OCI-LY7 (cell line): ENCODE data around the gene GLIS1.

Source experiments
- EZH2phosphoT487 ChIP-seq: fragments of 200-600 bp; sonication (generic); IDR thresholded peaks from 2 replicates; pipeline ENCODE4 v1.6.1; 2018; ENCODE audit warnings: low read depth, borderline replicate concordance, mild to moderate bottlenecking, mixed run types, antibody characterized with exemption, low read length, moderate library complexity, mixed read lengths
- TF ChIP-seq, protein P1 (sequence below): fragments of 200-600 bp; sonication (generic); conservative IDR thresholded peaks from 2 replicates; pipeline ENCODE4 v1.5.1; 2014; ENCODE audit warnings: mild to moderate bottlenecking, antibody characterized with exemption, low read length, moderate library complexity, mixed read lengths

DNA sequence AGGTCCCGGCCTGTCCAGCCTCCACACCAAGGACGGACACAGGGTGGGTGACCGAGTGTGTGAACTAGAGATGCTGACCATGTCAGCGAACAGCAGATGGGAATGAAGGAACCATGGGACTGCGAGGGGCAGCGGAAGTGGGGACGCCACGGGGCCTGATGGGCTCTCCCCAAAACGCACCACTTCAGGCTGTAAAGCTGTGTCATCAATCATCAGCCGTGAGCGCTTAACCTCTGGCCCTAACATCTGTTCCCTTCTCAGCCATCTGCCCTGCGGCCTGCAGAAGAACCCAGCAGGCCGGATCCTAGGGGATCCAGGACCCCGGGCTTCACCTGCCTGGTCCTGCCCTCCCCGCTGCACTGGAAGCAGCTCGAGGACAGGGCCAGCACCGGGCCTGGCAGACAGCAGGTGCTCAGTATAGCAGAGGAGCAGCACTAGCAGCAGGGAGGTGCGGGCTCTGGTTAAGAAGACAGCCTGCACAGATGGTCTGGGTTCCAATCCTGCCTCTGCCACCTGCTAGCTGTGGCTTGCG, 221.1 kb downstream of the GLIS1 start:
- TF ChIP-seq, protein P1, sequence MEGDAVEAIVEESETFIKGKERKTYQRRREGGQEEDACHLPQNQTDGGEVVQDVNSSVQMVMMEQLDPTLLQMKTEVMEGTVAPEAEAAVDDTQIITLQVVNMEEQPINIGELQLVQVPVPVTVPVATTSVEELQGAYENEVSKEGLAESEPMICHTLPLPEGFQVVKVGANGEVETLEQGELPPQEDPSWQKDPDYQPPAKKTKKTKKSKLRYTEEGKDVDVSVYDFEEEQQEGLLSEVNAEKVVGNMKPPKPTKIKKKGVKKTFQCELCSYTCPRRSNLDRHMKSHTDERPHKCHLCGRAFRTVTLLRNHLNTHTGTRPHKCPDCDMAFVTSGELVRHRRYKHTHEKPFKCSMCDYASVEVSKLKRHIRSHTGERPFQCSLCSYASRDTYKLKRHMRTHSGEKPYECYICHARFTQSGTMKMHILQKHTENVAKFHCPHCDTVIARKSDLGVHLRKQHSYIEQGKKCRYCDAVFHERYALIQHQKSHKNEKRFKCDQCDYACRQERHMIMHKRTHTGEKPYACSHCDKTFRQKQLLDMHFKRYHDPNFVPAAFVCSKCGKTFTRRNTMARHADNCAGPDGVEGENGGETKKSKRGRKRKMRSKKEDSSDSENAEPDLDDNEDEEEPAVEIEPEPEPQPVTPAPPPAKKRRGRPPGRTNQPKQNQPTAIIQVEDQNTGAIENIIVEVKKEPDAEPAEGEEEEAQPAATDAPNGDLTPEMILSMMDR: no peak
- TF ChIP-seq EZH2phosphoT487: no peak
